Naive thymus-derived CD8-positive, alpha-beta T cell (primary cell): Measurements from ENCODE around the gene IGSF9. TPM values are rescaled to one million over a fixed set of nuclear protein-coding genes. Genes with fewer than 3 reads are reported as not detected.
A peak's percentile ranks its signal among the peaks of the same experiment; 100 is the strongest.

ENCODE experiments used
- ATAC-seq, 2 donors: fragments of 150-1000 bp; cut with Tn5 transposase in 1 of 2; sonication (Bioruptor Pico), chemical (Tn5 transposase) in 1 of 2; 1 replicate in 1 of 2; 2 replicates in 1 of 2; pipeline ENCODE4 v1.10.0; 2021; ENCODE audit warnings: mild to moderate bottlenecking in 2 of 2, moderate library complexity in 2 of 2
- POLR2A ChIA-PET: fragments of 350-600 bp; sonication (Branson Sonifier 250); formaldehyde crosslinking; loops from one replicate; lab custom pipeline; 2021; ENCODE audit warnings: antibody characterized with exemption; lab: Charles Lee
- DNase-seq, 10 donors: peaks; one replicate each; pipeline versions ENCODE4 v3.0.0 to v3.0.0-alpha.2; 2020 to 2022
- H3K27ac Mint-ChIP-seq, 10 donors: one replicate each; pipeline ENCODE4 v1.8.0; 2020 to 2022; ENCODE audit warnings: mild to moderate bottlenecking in 10 of 10, mixed read lengths in 10 of 10, moderate library complexity in 4 of 10, inconsistent platforms in 1 of 10
- H3K27me3 Mint-ChIP-seq, 5 donors: one replicate each; pipeline ENCODE4 v1.8.0; 2021 to 2022; ENCODE audit warnings: mixed read lengths in 5 of 5
- H3K36me3 Mint-ChIP-seq, 3 donors: one replicate each; pipeline ENCODE4 v1.8.0; 2020 to 2022; ENCODE audit warnings: mixed read lengths in 3 of 3, mild to moderate bottlenecking in 2 of 3, inconsistent platforms in 1 of 3
- H3K4me1 Mint-ChIP-seq, 4 donors: one replicate each; pipeline ENCODE4 v1.8.0; 2021 to 2022; ENCODE audit warnings: mixed read lengths in 4 of 4
- H3K4me3 Mint-ChIP-seq, 10 donors: one replicate each; pipeline ENCODE4 v1.8.0; 2020 to 2022; ENCODE audit warnings: mild to moderate bottlenecking in 10 of 10, mixed read lengths in 10 of 10, moderate library complexity in 6 of 10, inconsistent platforms in 1 of 10
- H3K9me3 Mint-ChIP-seq, 9 donors: one replicate each; pipeline ENCODE4 v1.8.0; 2020 to 2022; ENCODE audit warnings: mixed read lengths in 9 of 9, mild to moderate bottlenecking in 3 of 9, inconsistent platforms in 1 of 9, moderate library complexity in 1 of 9
- polyA plus RNA-seq, 3 donors: library from polyadenylated mRNA; unstranded; fragments of 300-500 nt; fragmentation: Illumina TruSeq; gene quantifications; one replicate each; pipeline ENCODE4 v1.2.3, GENCODE V29; 2021
- total RNA-seq, 8 experiments: library from RNA in 2 of 8; stranded (reverse) in 2 of 8; gene quantifications; one replicate each; pipeline ENCODE4 v1.2.3 and lab custom pipeline; 2021 to 2026

The IGSF9 gene
- total and polyA plus RNA-seq, 5 experiments from 2014 or later: 0.16 to 0.21 TPM; not detected in 3

DNA sequence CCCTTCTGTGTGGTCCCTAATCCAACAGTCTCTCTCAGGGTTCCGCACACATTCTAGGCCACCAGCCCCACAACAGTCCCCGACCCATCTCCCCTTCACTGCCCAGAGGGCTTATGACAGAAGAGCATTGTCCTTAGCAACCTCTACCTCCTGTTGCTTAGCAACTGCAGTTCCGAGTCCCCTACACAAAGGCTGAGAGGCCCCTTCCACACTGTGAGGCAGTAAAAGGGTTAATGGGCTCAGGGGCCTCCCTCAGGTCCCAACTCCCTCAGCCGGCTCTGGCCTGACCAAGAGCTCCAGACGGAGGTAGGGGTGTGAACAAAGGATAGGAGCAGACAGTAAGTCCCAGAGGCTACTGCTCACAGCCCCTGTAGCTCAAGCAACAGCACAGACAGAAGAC is 4.3 kb downstream of the IGSF9 start:
- Mint-ChIP-seq H3K27me3 (peaks cover 13 to 68% (median 32%) of the 10 kb centered on the region in 5 donors), H3K27ac (peak overlapping the region in 1 of 10 donors; percentile 70), H3K4me3 (peak overlapping the region in 1 of 10 donors; percentile 51), H3K9me3 (no peaks in the 10 kb centered on the region), H3K4me1 (peaks cover 11 to 38% (median 17%) of the 10 kb centered on the region in 4 donors), H3K36me3 (no peaks in the 10 kb centered on the region)
- ATAC-seq: no peak
- no peak for DNase-seq
- POLR2A ChIA-PET: no interaction called here

DNA sequence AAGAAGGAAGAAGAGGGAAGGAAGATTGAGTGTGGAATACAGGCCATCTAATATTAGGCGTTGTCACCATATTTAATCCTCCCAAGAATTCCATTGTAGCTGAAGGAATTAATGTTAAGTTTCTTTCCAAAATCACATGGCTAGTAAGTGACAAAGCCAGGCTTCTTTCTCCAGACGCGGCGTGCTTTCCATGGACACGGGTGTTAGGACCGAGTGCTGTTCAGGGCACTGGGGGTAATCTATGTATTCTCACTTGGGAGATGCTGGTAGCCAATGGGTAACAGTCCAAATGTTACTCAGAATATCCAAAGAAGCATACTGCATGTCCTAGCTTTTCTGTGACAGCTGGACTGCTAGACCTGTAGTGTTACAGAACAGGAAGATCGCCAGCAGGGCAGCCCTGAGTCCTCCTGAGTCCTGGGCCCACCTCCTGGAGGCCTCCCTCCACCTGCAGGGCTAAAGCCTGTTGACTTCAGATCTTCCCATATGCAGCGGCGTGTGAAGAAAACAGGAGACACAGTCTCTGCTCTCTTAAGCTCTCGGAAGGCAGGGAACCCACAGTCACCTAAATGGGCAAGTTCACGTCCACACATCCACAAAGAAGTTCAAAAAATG is 5.3 kb downstream of the IGSF9 start:
- POLR2A ChIA-PET: interaction anchor here (2.8 kb wide), 1 partner anchor 15 kb away, joined by 9 read pairs; the partner anchor contains the start of gene TAGLN2
- H3K27me3 Mint-ChIP-seq: peaks cover 11 to 61% (median 27%) of the 10 kb centered on the region in 5 donors
- peaks cover 8 to 41% (median 12%) of the 10 kb centered on the region in 4 donors for H3K4me1 Mint-ChIP-seq
- no peaks in the 10 kb centered on the region for H3K9me3 Mint-ChIP-seq
- no peaks in the 10 kb centered on the region for H3K36me3 Mint-ChIP-seq
- no peak for ATAC-seq
- H3K4me3 Mint-ChIP-seq: no peak overlapping the region
- DNase-seq: peak in 1 of 10 donors; percentile 18
- peak overlapping the region in 1 of 10 donors; percentile 78 for H3K27ac Mint-ChIP-seq

DNA sequence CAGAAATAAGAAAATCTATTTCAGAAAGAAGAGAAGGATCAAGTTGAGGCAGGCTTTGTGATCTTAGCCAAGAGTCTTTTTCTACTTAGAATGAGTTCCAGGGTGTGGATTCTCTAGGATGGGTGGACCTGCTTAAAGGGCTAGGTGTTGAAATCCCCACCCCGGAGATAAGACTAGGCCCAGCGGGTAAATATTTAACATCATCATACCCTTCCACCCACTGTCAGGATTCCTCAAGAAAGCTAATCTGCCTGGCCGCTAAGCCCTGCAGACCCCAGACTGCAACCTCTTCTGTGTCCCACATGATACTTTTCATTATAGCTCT is 5.8 kb downstream of the IGSF9 start:
- Mint-ChIP-seq H3K4me3 (no peak overlapping the region), H3K4me1 (peaks cover 3 to 36% (median 8%) of the 10 kb centered on the region in 4 donors), H3K9me3 (no peaks in the 10 kb centered on the region), H3K27ac (no peak overlapping the region), H3K27me3 (peaks cover 6 to 56% (median 24%) of the 10 kb centered on the region in 5 donors), H3K36me3 (no peaks in the 10 kb centered on the region)
- ATAC-seq (no peak), DNase-seq (no peak)
- POLR2A ChIA-PET: interaction anchor here (2.8 kb wide), 1 partner anchor 15 kb away, joined by 9 read pairs; the partner anchor contains the start of gene TAGLN2

DNA sequence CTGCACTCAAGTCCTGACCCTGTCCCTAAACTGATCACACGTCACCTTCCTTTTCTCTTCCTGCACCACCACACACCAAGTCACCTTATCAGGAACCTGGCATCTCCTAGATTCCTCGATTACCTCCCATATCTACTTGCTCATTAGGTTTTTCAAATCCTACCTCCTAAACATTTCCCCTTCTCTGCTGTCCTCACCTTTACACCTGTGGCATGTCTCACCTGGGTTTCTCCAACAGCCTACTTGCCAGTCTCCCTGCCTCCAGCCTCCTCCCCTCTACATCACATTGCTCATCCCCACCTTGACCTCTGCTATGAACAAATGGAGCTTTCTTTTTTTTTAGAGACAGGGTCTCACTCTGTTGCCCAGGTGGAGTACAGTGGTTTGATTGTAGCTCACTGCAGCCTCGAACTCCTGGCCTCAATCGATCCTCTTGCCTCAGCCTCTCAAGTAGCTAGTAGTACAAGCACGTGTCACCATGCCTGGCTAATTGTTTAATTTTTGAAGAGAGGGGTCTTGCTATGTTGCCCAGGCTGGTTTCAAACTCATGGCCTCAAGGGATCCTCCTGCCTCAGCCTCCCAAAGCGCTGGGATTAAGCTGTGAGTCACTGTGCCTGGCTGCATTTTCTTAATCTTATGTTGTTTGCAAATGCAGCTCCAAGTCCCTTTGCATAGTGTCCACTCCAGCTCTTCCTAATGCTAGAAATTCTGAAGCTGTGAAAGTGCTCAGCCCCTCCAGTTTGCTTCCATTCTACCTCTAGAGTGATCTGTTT is 6.3 kb downstream of the IGSF9 start:
- Mint-ChIP-seq H3K27me3 (peaks cover 6 to 51% (median 22%) of the 10 kb centered on the region in 5 donors), H3K36me3 (no peaks in the 10 kb centered on the region), H3K27ac (peak overlapping the region in 1 of 10 donors; percentile 22), H3K9me3 (no peaks in the 10 kb centered on the region), H3K4me3 (no peak overlapping the region), H3K4me1 (peaks cover 3 to 36% (median 7%) of the 10 kb centered on the region in 4 donors)
- DNase-seq (no peak), ATAC-seq (no peak)
- POLR2A ChIA-PET: interaction anchor here (2.8 kb wide), 1 partner anchor 14 kb away, joined by 9 read pairs; the partner anchor contains the start of gene TAGLN2

DNA sequence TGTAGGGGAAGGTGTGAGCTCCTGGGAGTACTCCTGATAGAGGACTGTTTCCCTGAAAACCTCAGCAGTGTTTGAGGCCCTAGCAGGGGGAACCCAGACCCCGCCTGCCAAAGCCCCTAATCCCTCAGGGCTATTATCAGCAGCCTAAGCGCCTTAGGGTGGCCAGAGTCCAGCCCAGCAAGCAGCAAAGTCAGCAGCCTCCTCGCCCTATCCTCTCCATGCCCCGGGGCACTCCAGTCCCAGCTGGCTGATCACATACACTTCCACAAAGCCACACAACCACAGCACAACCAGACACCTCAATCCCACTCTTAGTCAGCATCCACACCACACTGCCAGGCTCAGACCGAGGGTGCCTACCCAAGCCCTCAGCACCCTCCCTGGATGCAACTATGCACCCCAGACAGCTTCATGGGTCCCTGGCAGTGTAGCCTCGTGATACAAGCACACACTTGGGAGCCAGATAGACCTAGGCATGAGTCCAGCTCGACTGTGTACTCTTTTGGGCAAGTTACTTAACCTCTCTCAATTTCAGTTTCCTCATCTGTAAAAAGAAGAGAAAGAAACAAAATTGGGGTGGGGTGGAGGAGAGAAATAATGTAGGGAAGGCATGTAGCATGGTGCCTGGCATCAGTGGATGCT is 7.1 kb downstream of the IGSF9 start:
- POLR2A ChIA-PET: interaction anchor here (2.8 kb wide), 1 partner anchor 14 kb away, joined by 9 read pairs; the partner anchor contains the start of gene TAGLN2
- Mint-ChIP-seq H3K4me3 (no peak overlapping the region), H3K9me3 (no peaks in the 10 kb centered on the region), H3K27ac (no peak overlapping the region), H3K27me3 (peaks cover 6 to 43% (median 15%) of the 10 kb centered on the region in 5 donors), H3K4me1 (peaks cover 3 to 36% (median 7%) of the 10 kb centered on the region in 4 donors), H3K36me3 (no peaks in the 10 kb centered on the region)
- ATAC-seq (no peak), DNase-seq (no peak)

DNA sequence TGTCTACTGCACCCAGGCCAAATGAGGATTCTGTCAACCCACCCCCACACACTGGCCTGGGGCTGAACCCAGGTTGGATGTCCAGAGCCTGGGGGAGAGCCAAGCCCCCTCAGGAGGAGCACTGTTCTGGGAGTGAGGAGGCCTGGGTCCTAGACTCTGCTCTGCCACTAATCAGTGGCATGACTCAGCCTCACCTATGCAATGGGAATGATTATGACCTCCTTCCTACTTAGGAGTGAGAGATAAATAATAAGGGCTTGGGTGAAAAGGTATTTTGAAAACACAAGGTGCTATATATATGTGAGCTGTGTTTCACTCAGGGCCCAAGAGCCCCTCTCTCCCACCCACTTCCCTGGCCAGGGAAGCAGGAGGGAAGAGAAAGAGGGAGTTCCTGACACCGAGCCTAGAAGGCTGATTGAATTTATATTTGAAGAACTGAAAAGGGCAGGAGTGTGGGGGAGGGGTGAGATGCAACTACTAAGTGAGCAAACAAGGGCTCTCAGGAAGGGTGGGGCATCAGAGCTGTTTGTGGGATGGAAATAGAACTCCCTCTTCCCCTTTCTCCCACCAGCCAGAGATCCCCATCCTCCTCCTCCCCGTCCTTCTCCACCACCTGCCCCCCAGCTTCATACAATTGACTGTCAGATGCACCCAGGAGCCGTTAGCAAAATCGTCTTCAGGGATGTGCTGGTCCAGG is 8.2 kb downstream of the IGSF9 start:
- H3K27ac Mint-ChIP-seq: peak overlapping the region in 1 of 10 donors; percentile 70
- no peak overlapping the region for H3K4me3 Mint-ChIP-seq
- H3K27me3 Mint-ChIP-seq: peaks cover 3 to 32% (median 6%) of the 10 kb centered on the region in 5 donors
- no peak for DNase-seq
- POLR2A ChIA-PET: interaction anchor here (1.8 to 4.6 kb wide), 2 partner anchors 13 to 25 kb away, joined by 4 to 22 read pairs; partner anchors contain the start of gene TAGLN2
- ATAC-seq: no peak
- H3K4me1 Mint-ChIP-seq: peaks cover 5 to 36% (median 7%) of the 10 kb centered on the region in 4 donors
- no peaks in the 10 kb centered on the region for H3K9me3 Mint-ChIP-seq
- no peaks in the 10 kb centered on the region for H3K36me3 Mint-ChIP-seq

DNA sequence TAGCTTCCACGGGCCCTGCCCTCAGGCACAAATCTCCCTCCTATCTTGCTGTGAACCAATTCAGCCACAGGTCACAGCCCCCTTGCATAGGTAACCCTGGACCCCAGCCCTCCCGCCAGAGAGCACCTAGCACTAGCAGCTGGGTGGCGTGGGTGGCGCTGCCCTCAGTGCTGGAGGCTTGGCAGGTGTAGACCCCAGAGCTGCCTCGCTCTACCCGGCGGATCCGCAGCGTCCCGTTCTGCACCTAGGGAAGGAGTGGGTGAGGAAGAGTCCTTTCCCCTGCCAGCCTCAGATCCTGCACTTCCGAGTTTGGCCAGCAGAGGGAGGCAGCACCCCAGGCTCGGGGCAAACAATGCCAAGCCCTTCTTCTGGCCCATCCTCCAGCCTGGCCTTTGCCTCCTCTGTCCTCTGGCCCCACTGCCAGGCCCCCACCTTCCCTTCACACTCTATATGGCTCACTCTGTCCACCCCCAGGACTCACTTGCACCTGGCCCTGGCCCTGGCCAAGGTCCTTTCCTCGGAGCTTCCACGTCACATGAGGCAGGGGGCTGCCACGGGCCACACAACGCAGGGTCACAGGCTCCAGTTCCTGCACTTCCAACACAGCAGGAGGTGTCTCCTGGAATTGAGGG is 9.0 kb downstream of the IGSF9 start:
- no peaks in the 10 kb centered on the region for H3K9me3 Mint-ChIP-seq
- POLR2A ChIA-PET: interaction anchor here (1.8 to 4.6 kb wide), 2 partner anchors 12 to 25 kb away, joined by 4 to 22 read pairs; partner anchors contain the start of gene TAGLN2
- peaks cover 5 to 36% (median 7%) of the 10 kb centered on the region in 4 donors for H3K4me1 Mint-ChIP-seq
- no peaks in the 10 kb centered on the region for H3K36me3 Mint-ChIP-seq
- peak; percentile 80 to 97 for ATAC-seq
- peak overlapping the region in 2 of 10 donors; percentile 59 to 86 for H3K27ac Mint-ChIP-seq
- DNase-seq: peak; percentile 60 to 88 (median 76)
- peaks cover 0 to 24% (median 5%) of the 10 kb centered on the region in 5 donors for H3K27me3 Mint-ChIP-seq
- peak overlapping the region in 1 of 10 donors; percentile 33 for H3K4me3 Mint-ChIP-seq

DNA sequence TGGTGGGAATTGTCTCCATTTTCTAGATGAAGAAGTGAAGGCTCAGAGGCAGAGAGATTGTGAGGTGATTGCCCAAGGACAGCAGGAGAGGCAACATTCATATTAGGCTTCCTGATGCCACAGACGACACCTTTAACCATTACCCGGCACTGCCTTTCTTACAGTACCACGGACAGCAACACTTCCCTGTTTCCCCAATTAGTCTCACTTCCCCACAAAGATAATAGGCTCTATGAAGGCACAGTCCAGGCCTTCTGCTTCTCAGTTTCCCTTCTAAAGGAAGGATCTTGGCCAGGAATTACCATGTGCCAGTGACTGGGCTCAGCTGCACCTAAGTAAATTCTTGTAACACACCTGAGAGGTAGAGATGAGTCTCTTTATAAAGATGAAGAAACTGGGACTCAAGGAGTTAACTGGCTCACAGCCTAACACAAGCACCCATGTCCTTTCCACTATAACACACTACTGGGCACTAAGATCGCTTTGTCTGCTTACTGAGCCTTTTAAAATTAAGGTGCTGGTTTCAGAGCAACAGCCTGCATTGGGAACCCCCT is 9.6 kb downstream of the IGSF9 start:
- Mint-ChIP-seq H3K27ac (peak overlapping the region in 3 of 10 donors; percentile 19 to 69 (median 38)), H3K9me3 (no peaks in the 10 kb centered on the region), H3K4me3 (no peak overlapping the region), H3K4me1 (peaks cover 5 to 36% (median 7%) of the 10 kb centered on the region in 4 donors), H3K27me3 (peaks cover 0 to 18% (median 3%) of the 10 kb centered on the region in 5 donors), H3K36me3 (no peaks in the 10 kb centered on the region)
- POLR2A ChIA-PET: interaction anchor here (1.8 to 4.6 kb wide), 2 partner anchors 12 to 24 kb away, joined by 4 to 22 read pairs; partner anchors contain the start of gene TAGLN2
- no peak for DNase-seq
- ATAC-seq: no peak

DNA sequence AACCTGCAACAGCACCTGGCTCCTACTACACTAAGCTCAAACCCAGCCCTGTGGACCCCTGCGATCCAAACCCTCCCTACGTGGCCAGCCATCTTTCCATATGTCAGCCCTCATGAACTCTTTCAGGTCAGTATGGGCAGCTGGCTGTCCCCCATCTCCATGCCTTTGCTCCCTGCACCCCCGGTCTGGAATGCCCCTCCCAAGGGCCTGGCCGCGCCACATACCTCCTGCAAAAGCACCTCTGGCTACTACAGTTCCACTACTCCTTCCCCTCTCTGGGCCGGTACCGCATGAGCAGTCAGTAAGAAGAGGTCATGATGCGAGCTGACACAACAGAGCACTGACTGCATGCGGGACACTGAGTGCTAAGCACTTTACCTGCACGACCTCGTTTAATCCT is 10.1 kb downstream of the IGSF9 start:
- no peaks in the 10 kb centered on the region for H3K36me3 Mint-ChIP-seq
- no peak overlapping the region for H3K4me3 Mint-ChIP-seq
- DNase-seq: peak in 1 of 10 donors; percentile 28
- H3K9me3 Mint-ChIP-seq: no peaks in the 10 kb centered on the region
- peak overlapping the region in 4 of 10 donors; percentile 19 to 69 (median 30) for H3K27ac Mint-ChIP-seq
- H3K27me3 Mint-ChIP-seq: peaks cover 0 to 13% (median 4%) of the 10 kb centered on the region in 5 donors
- POLR2A ChIA-PET: interaction anchor here (1.8 to 4.6 kb wide), 2 partner anchors 11 to 24 kb away, joined by 4 to 22 read pairs; partner anchors contain the start of gene TAGLN2
- no peak for ATAC-seq
- H3K4me1 Mint-ChIP-seq: peaks cover 5 to 36% (median 7%) of the 10 kb centered on the region in 4 donors

DNA sequence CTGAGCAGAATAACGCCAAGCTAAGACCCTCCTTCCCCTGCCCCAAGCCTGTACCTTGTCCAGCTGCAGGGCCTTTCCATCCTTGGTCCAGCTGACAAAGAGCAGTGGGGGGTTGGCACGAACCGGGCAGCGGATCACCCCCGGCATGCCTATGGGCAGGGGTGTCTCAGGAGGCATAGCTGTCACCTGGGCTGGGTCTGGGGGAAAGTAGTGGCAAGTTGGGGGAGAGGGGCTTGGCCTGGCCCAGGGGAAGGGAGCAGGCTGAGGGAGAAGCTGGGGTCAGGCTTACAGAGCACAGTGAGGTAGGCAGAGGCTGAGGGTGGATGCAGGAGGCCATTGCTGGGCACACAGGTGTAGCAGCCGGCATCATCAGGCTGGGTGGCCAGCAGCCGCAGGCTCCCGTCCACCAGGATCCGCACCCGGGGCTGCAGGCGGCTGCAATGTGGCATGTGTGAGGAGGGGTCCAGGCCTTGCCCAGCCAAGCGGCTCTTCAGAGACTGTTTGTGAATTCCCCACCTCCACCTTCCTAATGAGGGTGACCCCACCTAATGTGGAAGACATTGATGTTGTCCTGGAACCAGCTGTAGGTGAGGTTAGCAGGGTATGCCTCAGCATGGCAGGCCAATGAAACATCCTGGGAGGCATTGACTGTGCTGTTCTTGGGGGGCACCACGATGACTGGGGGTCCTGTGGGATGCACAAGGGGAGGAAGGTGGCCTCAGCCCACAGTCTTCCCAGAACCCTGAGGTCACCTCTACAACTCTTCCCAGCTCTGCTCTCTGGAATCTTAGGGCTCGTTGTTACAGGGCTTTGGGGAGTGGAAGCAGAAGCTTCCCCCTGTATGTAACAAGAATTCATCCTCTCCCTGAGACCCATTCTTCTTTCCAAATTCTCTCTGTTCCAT is 11.0 kb downstream of the IGSF9 start:
- ATAC-seq (no peak), DNase-seq (peak in 1 of 10 donors; percentile 57)
- peaks cover 5 to 36% (median 8%) of the 10 kb centered on the region in 4 donors for H3K4me1 Mint-ChIP-seq
- peaks cover 0 to 4% (median 3%) of the 10 kb centered on the region in 5 donors for H3K27me3 Mint-ChIP-seq
- no peaks in the 10 kb centered on the region for H3K36me3 Mint-ChIP-seq
- H3K9me3 Mint-ChIP-seq: no peaks in the 10 kb centered on the region
- H3K4me3 Mint-ChIP-seq: no peak overlapping the region
- H3K27ac Mint-ChIP-seq: peak overlapping the region in 2 of 10 donors; percentile 37 to 61
- POLR2A ChIA-PET: interaction anchor here (4.6 kb wide), 1 partner anchor 10 kb away, joined by 22 read pairs; the partner anchor contains the start of gene TAGLN2
